ENCODE results near the gene DNAH6.

- TF ChIP-seq CTCF (IDR thresholded peaks at IDR 0.05; ENCODE audit: insufficient read depth, low read length, poor library complexity, severe bottlenecking) (no peak), EZH2phosphoT487 (conservative IDR thresholded peaks at IDR 0.05; ENCODE audit: low read length) (no peak)
These were observed 171.3 kb downstream of the DNAH6 start for GRCh38 chr2:84687498-84688149.
